HL-60 (cell line): Measurements from ENCODE around the gene EOGT.

Source experiments
- DNase-seq, 2 experiments: peaks; one replicate each; pipeline ENCODE4 v3.0.0-alpha.2; 2010 to 2020; ENCODE audit warnings: low read depth in 1 of 2, low spot score in 1 of 2
- H3K27ac ChIP-seq: fragments of 250-450 bp; sonication (Bioruptor Pico); replicated peaks from 2 replicates; pipeline ENCODE4 v1.5.1; 2020; ENCODE audit warnings: mild to moderate bottlenecking, moderate library complexity
- H3K27me3 ChIP-seq: fragments of 250-450 bp; sonication (Bioruptor Pico); 2 replicates; pipeline ENCODE4 v1.5.1; 2021; ENCODE audit warnings: mild to moderate bottlenecking, moderate library complexity; ENCODE audit not compliant: insufficient read depth, poor library complexity, severe bottlenecking
- H3K4me3 ChIP-seq: replicated peaks from 2 replicates; pipeline ENCODE4 v1.5.1; 2011; ENCODE audit warnings: mild to moderate bottlenecking, control low read depth, low read length; ENCODE audit not compliant: insufficient read depth
- CTCF ChIP-seq: IDR thresholded peaks from one replicate; pipeline ENCODE4 v1.5.1; 2011; ENCODE audit warnings: low read length, control low read depth, inconsistent platforms; ENCODE audit not compliant: insufficient read depth
- GABPA ChIP-seq: IDR thresholded peaks from 2 replicates; pipeline ENCODE4 v1.6.1; 2012; ENCODE audit warnings: low read depth
- POLR2AphosphoS5 ChIP-seq: IDR thresholded peaks from 2 replicates; pipeline ENCODE4 v1.6.1; 2012; ENCODE audit warnings: low read depth
- REST ChIP-seq: IDR thresholded peaks from 2 replicates; pipeline ENCODE4 v1.6.1; 2012; ENCODE audit warnings: low read depth; ENCODE audit not compliant: insufficient replicate concordance
- SPI1 ChIP-seq: IDR thresholded peaks from 2 replicates; pipeline ENCODE4 v1.6.1; 2012; ENCODE audit warnings: low read depth, mild to moderate bottlenecking, borderline replicate concordance

EOGT gene

GRCh38 chr3:68963376-68963775, 50.1 kb downstream of the EOGT start:
- TF ChIP-seq SPI1 (no peak), POLR2AphosphoS5 (no peak), GABPA (no peak), CTCF (no peak), REST (no peak)
- no peak for DNase-seq
- Histone ChIP-seq H3K27me3 (no peaks in the 10 kb centered on the region), H3K27ac (no peak overlapping the region), H3K4me3 (no peak overlapping the region)

- TF ChIP-seq SPI1 (no peak), CTCF (no peak), REST (no peak), GABPA (no peak)
- no peaks in the 10 kb centered on the region for H3K27me3 ChIP-seq
Observed at GRCh38 chr3:68958932-68959331, 54.6 kb downstream of the EOGT start.

GRCh38 chr3:68957895-68958294, 55.6 kb downstream of the EOGT start:
- H3K27me3 ChIP-seq: peaks cover under 1% of the 10 kb centered on the region
- DNase-seq: no peak
- TF ChIP-seq POLR2AphosphoS5 (no peak), CTCF (no peak), SPI1 (no peak), GABPA (no peak), REST (no peak)
- no peak overlapping the region for H3K4me3 ChIP-seq
- H3K27ac ChIP-seq: no peak overlapping the region

More at GRCh38 chr3:68958932-68959331, 54.6 kb downstream of the EOGT start:
- no peak for DNase-seq
- H3K4me3 ChIP-seq: no peak overlapping the region
- H3K27ac ChIP-seq: no peak overlapping the region
